Smooth muscle cell (in vitro differentiated cells): ENCODE results near the gene PDCD7. TPM values are rescaled to one million over a fixed set of nuclear protein-coding genes. Genes with fewer than 3 reads are reported as not detected.
"Not testable (repeated sequence)": the region's sequence is repeated elsewhere in the genome, so short reads cannot be mapped to it uniquely, and the experiment has no call there.

Experiments used
- DNase-seq: peaks from one replicate; lab custom pipeline; 2025; ENCODE audit not compliant: unreplicated experiment; lab: John Stamatoyannopoulos, UW
- H2AFZ ChIP-seq: fragments of 200-600 bp; sonication (generic); 2 replicates; pipeline ENCODE4 v1.6.0; 2016; ENCODE audit warnings: antibody characterized with exemption, low read depth, mild to moderate bottlenecking
- H3F3A ChIP-seq: fragments of 200-600 bp; sonication (generic); 2 replicates; pipeline ENCODE4 v1.6.0; 2017; ENCODE audit warnings: antibody characterized with exemption, low read depth
- H3K27ac ChIP-seq: fragments of 200-600 bp; sonication (generic); 2 replicates; pipeline ENCODE4 v1.5.1; 2016; ENCODE audit warnings: low read depth, mild to moderate bottlenecking
- H3K27me3 ChIP-seq: fragments of 200-600 bp; sonication (generic); 2 replicates; pipeline ENCODE4 v1.6.1; 2016; ENCODE audit warnings: low read depth, mild to moderate bottlenecking
- H3K36me3 ChIP-seq: fragments of 200-600 bp; sonication (generic); 2 replicates; pipeline ENCODE4 v1.5.1; 2016; ENCODE audit warnings: low read depth
- H3K4me1 ChIP-seq: fragments of 200-600 bp; sonication (generic); 2 replicates; pipeline ENCODE4 v1.5.1; 2016; ENCODE audit warnings: low read depth
- H3K4me2 ChIP-seq: fragments of 200-600 bp; sonication (generic); 2 replicates; pipeline ENCODE4 v1.6.0; 2016; ENCODE audit warnings: mild to moderate bottlenecking
- H3K4me3 ChIP-seq: fragments of 200-600 bp; sonication (generic); 2 replicates; pipeline ENCODE4 v1.5.1; 2016; ENCODE audit warnings: mild to moderate bottlenecking
- H3K79me2 ChIP-seq: fragments of 200-600 bp; sonication (generic); 2 replicates; pipeline ENCODE4 v1.6.0; 2016; ENCODE audit warnings: low read depth, mild to moderate bottlenecking
- H3K9ac ChIP-seq: fragments of 200-600 bp; sonication (generic); 2 replicates; pipeline ENCODE4 v1.6.0; 2016; ENCODE audit warnings: low read depth
- H3K9me3 ChIP-seq: fragments of 200-600 bp; sonication (generic); replicated peaks from 2 replicates; pipeline ENCODE4 v1.5.1; 2016; ENCODE audit warnings: low read depth
- H4K20me1 ChIP-seq: fragments of 200-600 bp; sonication (generic); 2 replicates; pipeline ENCODE4 v1.6.0; 2016; ENCODE audit warnings: low read depth
- CTCF ChIP-seq: fragments of 200-600 bp; sonication (generic); IDR thresholded peaks from 2 replicates; pipeline ENCODE4 v1.5.1; 2017; ENCODE audit warnings: borderline replicate concordance, mild to moderate bottlenecking, antibody characterized with exemption; ENCODE audit not compliant: insufficient read depth, poor library complexity, severe bottlenecking
- WGBS: methylation state at CpG from one replicate; pipeline ENCODE4 v1.1.7; 2016; ENCODE audit warnings: low lambda C conversion rate; 5-methylcytosine and 5-hydroxymethylcytosine counted together
- polyA plus RNA-seq: library from polyadenylated mRNA; unstranded; fragments of >200 nt; fragmentation: Nextera tagmentation; extraction: Ambion mirVana; gene quantifications from 2 replicates; pipeline ENCODE4 v1.2.1, GENCODE V29; 2016
- total RNA-seq: library from RNA; depleted of rRNA; stranded (reverse); fragments of >200 nt; gene quantifications from 2 replicates; pipeline ENCODE4 v1.2.3, GENCODE V29; 2014

The PDCD7 gene
- total and polyA plus RNA-seq, 2 experiments from 2014 or later: 11.6 to 14.3 TPM

GRCh38 chr15:65101891-65102708 lies 31.5 kb downstream of the PDCD7 start:
- Histone ChIP-seq H3K4me2 (peak overlapping the region; percentile 80), H3K36me3 (peaks cover 4% of the 10 kb centered on the region), H4K20me1 (no peaks in the 10 kb centered on the region), H3K4me3 (peak overlapping the region; percentile 24), H2AFZ (no peak overlapping the region), H3K9ac (no peak overlapping the region), H3K9me3 (no peaks in the 10 kb centered on the region), H3K27me3 (no peaks in the 10 kb centered on the region), H3F3A (no peaks in the 10 kb centered on the region), H3K4me1 (no peaks in the 10 kb centered on the region), H3K27ac (no peak overlapping the region), H3K79me2 (no peaks in the 10 kb centered on the region)
- no peak for TF ChIP-seq CTCF
- DNase-seq: no peak
- WGBS: 26% methylated on average over 48 of the region's 75 CpGs

DNA sequence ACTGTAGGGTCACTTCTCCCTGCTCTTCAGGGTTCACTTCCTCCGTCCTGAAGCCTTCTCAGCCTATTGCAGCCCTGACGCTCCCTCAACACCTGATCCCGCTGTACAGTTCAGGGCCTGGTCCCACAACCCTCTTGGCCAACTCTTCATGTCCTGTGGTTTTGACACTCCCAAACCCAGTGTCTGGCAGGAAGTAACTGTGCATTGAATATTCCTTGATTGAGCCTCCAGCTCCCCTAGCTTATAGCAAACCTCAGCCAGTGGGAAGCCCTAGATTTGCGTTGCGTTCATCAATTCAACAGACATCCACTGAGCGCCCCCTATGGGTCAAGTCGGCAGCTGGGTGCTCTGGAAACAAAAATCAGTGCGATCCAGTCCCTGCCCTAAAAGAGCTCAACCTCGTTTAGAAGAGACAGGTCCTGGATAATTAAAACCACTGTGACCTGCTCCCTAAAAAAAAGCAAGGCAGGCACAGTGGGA lies 32.2 kb downstream of the PDCD7 start:
- Histone ChIP-seq H3K4me2 (peak overlapping the region; percentile 80), H3K27me3 (no peaks in the 10 kb centered on the region), H3K4me3 (peak overlapping the region; percentile 24), H3K27ac (no peak overlapping the region), H3K9me3 (no peaks in the 10 kb centered on the region), H2AFZ (no peak overlapping the region), H3K4me1 (no peaks in the 10 kb centered on the region), H3K79me2 (no peaks in the 10 kb centered on the region), H3K36me3 (peaks cover 4% of the 10 kb centered on the region), H3F3A (no peaks in the 10 kb centered on the region), H4K20me1 (no peaks in the 10 kb centered on the region), H3K9ac (no peak overlapping the region)
- WGBS: 38% methylated on average over 9 of the region's 9 CpGs
- peak; percentile 82 for TF ChIP-seq CTCF
- DNase-seq: peak; percentile 17

DNA sequence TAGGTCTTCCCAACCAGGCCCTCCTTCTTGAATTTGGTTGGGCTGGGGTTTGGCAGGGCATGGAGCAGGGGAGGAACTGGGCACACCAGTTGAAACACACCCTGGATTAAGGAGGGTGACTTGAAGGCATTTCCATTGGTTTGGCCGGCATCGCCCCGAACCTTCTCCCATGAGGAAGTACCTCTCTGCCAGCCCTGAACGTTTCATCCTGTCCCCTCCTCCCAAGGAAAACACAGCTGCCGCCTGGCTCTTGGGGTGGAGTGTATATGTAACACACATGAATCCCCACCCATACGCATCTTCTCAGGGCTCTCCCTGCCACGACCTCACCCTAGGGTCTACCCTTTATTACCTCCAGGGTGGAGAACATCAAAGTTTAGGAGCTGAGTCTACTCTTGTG lies 33.2 kb downstream of the PDCD7 start:
- Histone ChIP-seq H4K20me1 (no peaks in the 10 kb centered on the region), H3F3A (no peaks in the 10 kb centered on the region), H3K27me3 (no peaks in the 10 kb centered on the region), H3K4me2 (no peak overlapping the region), H3K9me3 (no peaks in the 10 kb centered on the region), H3K9ac (no peak overlapping the region), H3K27ac (no peak overlapping the region), H3K79me2 (no peaks in the 10 kb centered on the region), H3K36me3 (peaks cover 4% of the 10 kb centered on the region), H3K4me1 (no peaks in the 10 kb centered on the region), H3K4me3 (no peak overlapping the region), H2AFZ (no peak overlapping the region)
- no peak for TF ChIP-seq CTCF
- DNase-seq: no peak
- 94% methylated on average over 7 of the region's 7 CpGs for WGBS

DNA sequence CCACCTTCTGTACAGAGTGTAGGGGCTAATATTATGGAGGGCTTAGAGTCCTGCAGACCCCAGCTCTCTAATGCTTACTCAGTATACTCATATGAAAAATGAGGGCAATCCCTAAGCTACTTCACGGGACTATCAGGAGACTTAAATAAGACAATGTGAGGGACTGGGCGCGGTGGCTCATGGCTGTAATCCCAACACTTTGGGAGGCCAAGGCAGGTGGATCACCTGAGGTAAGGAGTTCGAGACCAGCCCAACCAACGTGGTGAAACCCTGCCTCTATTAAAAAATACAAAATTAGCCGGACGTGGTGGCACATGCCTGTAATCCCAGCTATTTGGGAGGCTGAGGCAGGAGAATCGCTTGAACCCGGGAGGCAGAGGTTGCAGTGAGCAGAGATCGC lies 33.8 kb downstream of the PDCD7 start:
- WGBS: 97% methylated on average over 10 of the region's 10 CpGs
- not testable (repeated sequence) for H3K36me3 ChIP-seq, H3K4me1 ChIP-seq, H3K4me2 ChIP-seq, H3F3A ChIP-seq, H2AFZ ChIP-seq, H3K9ac ChIP-seq, DNase-seq, H3K79me2 ChIP-seq, H3K27ac ChIP-seq, H3K27me3 ChIP-seq, H4K20me1 ChIP-seq, H3K9me3 ChIP-seq, H3K4me3 ChIP-seq
